HG03460 (cell line): ENCODE data around the gene CERK.
"Not testable (repeated sequence)": the region's sequence is repeated elsewhere in the genome, so short reads cannot be mapped to it uniquely, and the experiment has no call there.

Experiments used
- ATAC-seq: cut with Tn5 transposase; IDR thresholded peaks from one replicate; pipeline ENCODE4 v1.9.1; 2021; ENCODE audit not compliant: unreplicated experiment

CERK gene

DNA sequence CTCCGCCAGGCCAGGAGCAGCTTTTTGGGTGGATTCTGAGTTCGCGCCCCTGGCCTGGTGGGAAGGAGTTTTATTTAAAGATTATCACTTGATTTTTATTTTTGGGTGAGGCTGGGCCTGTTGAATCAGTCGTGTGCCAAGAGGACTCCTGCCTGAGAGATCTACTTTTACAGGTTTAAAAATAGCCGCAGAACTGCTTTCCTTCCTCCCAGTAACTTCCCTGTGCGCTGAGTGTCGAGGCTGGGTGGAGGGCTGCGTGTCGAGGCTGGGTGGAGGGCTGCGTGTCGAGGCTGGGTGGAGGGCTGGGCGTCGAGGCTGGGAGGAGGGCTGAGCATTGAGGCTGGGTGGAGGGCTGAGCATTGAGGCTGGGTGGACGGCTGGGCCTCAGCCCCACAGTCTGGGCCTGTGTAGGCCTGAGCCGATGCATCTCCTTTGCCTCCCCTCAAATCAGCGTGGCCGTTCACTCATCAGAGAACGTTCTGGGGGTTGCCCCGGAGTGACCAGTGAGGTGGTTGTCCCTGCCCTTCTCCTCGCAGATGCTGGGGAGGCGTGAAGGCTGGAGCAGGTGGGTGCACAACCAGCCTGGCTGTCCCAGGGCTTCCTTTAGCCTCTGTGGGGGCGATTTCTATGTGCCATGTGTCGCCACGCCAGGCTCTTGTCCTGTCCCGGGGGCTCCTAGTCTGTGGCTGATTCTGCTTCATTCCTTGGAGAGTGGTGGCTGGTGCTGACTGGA, 87.8 kb downstream of the CERK start:
- no peak for ATAC-seq

DNA sequence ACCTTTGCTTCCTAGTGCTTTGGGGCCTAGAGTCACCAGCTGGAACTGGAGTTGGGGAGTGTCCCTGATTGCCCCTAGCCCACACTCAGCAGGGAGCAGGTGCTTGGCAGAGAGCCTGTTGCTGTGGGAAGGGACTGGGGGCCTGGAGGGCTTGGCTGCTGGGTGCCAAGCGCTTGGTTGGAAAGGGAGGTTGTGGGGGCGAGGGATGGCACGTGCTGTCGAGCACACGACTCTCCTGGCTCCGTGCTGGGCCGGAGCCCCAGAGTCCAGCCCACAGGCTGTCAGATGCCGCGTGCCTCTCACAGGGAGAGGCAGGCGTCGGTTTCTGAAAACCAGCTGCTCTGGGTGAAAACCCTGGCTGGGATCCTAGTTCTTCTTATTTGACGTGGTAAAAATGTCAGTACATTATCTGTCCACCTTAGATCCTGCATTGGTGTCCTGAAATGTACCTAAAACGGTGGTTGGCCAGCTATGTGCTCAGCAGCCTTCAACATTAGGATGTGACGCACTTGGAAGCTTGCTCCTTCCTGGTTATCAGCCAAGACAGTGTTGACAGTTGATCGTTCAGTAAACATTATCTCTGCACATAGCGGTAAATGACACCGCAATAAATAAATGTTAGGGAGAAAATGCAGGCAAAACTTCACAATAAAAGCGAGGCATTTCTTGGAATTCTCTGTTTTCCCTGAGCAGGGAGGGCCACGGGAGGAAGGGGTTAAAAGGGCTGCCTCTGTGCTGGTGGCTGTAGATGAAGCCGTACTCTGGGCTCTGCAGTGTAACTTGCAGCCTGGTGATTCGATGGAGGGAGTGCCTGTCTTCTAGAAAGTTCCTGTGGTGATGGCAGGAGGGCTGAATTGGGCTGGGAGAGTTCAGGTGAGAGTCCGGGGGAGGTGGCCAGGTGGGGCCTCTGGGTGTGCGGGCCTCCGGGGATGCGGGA, 88.6 kb downstream of the CERK start:
- ATAC-seq = no peak

DNA sequence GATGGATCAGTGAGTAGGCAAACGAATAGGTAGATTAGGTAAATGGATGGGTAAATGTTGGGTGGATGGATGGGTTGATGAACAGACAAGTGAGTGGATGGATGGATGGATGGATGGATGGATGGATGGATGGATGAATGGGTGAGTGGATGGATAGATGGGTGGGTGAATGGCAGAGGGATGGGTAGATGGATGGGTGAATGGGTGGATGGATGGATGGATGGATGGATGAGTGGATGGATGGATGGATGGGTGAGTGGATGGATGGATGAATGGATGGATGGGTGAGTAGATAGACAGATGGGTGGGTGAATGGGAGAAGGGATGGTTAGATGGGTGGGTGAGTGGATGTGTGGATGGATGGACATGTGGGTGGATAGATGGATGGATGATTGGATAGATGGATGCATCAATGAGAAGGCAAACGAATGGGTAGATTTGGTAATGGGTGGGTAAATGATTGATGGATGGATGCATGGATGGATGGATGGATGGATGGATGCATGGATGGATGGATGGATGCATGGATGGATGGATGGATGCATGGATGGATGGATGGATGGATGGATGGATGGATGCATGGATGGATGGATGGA, 89.7 kb downstream of the CERK start:
- ATAC-seq = not testable (repeated sequence)

DNA sequence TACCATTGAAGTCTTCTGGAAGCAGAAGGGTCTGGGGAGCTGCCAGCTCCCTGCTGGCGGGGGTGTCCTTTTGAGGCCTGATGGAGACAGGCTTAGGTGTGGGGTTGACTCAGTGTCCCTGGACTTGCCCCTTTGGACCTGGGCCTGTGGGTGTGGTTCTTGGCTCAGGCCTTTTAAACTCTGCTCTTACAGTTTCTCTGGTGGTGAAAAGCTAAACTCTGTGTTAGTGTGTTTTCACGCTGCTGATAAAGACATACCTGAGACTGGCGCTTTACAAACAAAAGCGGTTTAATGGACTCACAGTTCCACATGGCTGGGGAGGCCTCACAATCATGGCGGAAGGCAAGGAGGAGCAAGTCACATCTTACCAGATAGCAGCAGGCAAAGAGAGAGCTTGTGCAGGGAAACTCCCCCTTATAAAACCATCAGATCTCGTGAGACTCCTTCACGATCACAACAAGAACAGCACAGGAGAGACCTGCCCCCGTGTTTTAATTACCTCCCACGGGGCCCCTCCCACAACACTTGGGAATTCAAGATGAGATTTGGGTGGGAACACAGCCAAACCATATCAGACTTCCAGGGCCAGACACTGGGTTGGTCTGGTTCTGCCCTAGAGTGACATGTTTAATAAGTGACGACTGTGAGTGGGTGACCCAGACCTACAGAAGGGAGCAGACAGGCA, 91.4 kb downstream of the CERK start:
- ATAC-seq = no peak

DNA sequence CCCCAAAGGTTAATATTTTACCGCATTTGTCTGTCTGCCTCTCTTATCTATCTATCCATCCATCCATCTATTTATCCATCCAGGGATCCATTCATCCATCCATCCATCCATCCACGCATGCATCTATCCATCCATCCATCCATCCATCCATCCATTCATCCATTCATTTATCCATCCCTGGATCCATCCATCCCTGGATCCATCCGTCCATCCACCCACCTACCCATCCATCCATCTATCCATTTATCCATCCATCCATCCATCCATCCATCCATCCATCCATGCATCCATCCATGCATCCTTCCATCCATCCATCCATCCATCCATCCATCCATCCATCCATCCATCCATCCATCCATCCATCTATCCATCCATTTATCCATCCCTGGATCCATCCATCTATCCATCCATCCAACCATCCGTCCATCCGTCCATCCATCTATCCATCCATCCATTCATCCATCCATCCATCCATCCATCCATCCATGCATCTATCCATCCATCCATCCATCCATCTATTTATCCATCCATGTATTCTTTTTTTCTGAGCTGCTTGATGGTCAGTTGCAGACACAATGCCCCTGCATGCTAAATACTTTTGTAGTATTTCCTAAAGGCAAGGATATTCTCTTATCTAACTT, 95.1 kb downstream of the CERK start:
- not testable (repeated sequence) for ATAC-seq

DNA sequence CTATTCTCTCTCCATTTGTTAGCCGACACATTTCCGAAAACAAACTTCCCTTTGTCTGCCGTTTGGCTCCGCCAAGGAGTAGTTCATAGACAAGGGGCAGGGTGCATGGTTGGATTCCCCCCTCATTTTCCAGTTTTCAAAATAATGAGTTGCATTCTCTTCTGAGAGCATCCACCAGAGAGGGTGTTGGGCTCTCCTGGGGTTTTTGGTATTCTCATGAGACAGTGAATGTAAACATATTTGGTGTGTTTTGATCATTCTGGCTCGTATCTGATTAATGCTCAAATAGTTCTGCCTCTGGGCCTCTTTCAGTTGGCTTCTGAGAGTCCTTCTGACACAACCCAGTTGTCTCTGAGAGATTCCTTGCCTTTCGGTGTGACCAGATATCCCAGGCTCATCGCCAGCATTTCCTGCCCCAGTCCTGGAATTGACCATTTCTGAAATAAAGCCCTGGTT, 96.2 kb downstream of the CERK start:
- no peak for ATAC-seq

DNA sequence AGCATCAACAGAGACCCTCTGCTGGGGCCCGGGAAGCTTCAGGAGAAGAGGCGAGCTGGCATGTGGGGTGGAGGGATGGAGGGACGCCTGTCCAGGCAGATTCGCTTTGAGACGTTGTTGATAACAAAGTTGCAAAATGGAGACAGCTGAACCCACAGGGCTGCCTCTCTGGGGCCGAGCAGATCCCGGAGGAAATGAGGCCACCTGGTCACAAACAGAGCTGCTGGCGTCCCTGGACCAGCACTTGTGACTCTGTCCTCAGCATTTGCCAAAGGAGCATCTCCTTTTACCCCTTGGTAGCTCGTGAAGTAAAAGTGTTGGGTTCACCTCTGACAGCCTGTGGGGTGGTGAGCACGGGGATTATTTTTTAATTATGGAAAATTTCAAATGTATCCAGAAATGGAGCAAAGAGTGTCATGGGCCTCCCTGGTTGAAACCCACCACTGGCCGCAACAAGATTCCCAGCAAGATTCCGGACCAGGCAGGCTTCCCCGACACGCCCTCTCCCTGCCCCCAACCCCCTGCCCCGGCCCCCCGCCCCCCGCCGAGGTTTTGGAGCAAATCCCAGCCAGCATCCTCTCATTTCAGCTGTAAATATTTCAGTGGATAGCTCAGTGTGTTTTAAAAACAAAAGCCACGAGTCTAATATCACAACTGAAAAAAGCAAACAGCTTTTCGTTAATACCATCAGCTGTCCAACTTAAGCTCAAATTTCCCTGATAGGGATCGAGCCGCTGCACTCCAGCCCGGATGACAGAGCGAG, 97.6 kb downstream of the CERK start:
- no peak for ATAC-seq

DNA sequence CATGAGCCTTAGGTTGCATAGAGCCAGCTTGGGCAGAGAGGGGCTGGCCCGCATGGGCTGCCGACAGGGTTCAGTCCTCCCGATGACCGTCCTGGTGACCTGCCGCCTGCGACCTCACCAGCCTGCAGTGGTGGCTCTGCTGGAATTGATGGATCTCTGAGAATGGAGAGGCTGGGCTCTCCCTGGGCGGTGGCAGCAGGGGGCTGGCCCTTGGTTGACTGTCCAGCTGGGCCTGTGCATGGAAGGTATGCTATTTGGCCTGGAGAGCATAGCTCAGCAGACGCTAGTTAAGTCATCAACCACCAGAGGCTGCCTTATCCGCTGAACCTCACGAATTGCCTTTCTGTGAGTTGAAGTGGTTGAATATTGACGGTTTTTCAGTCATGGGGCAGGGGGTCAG, 98.2 kb downstream of the CERK start:
- no peak for ATAC-seq

DNA sequence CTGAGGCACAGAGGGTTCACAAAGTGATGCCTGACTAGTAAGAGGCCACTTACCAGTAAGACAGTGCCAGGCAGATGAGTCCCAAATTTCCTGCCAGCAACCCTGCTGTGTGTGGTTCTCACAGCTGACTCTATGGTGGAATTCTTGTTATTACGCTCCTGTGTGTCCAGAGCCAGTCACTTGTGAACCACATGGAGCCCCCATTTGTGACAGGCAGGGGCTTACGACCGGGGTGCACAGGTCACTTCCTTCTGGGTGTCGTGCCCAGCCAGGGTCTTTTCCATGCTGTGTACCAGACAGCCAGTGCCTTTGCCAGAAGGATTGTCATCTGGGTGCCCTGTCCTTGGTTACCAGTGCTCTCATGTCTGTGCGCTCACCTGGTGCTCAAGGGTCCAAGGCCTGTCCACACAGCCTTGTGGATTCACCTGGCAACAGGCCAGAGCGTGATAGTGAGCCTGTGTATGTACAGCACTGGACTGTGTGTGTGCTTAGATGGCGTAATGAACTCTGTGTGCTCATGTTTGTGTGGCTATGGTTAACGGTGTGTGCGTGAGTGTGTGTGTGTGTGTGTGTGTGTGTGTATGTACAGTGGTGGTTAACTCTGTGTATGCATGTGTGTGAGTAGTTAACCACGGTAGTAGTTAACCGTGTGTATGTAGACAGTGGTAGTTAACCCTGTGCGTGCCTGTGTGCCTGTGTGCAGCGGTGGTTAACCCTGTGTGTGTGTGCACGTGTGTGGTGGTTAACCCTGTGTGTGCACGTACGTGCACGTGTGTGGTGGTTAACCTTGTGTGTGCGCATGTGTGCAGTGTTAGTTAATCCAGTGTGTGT, 99.2 kb downstream of the CERK start:
- ATAC-seq = no peak

DNA sequence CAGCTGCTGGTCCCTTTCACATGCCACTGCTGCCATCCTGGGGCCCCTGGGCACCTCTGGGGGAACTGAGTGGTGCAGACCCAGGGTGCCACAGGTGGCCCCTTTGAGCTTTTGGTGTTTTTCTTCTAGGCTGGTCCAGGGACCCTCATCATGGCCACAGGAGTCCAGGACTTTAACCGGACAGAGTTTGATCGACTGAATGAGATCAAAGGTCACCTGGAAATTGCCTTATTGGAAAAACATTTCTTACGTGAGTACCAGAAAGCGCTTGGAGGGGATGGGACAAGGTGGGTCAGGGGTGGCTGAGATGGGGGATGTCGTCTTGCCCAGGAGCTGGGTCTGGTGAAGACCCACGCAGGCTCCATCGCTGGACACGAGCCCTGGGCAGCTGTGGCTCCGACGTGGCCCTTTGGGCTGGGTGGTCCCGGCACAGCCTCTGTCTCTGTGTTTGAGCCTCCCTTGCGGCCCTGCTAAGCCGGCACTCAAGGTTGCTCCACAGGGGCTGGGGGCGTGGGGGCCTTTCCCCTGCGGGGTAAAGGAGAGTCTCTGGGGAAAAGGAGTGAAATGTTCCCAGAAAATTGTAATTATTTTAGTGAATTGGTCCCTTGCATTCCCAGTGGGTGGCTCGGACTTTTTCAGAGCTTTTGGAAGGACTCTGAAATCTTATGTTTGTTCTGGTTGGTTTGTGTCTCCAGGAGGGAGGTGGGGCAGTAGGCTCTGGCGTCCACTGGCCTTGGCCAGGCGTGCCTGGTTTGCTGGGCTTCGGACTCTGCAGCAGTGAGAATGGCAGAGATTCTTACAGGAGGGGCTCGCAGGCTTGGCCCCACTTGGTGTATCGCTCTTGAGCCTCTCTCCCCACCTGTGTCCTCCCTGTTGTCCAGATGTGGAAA, 100.1 kb downstream of the CERK start:
- ATAC-seq = no peak

DNA sequence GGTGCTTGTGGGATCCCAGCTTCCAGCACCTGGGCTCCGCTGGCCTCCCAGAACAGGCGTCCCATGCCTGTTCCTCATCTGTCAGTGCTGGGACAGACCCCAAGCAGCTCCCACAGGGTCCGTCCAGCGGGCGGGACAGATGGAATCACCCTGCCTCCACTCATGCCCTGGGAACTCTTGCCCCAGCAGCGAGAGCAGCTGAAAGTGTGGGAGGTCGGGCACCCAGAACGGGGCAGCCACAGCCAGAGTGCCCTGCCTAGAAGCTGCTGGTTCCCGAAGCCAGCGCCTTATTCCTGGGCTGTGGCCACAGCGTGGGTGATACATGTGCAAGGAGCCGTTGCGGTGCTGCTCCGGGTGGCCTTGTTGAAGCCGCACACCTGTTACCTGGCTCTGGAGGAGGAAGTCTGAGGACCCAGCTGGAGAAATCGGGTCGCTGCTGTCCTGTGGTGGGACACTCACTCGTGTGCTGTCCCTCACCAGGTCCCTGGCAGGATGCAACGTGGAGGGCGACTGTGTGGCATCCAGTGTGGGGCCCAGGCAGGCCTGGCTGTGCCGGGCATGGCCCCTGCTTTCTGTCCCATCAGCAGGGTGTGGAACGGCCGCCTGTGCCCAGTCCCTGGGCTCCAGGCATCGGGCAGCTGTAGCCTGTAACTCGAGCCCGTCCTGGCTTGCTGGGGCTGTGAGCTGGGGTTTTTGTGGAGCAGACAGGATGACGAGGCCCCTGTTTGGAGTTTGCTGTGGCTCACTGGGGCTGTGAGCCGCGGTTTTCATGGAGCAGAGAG, 101.6 kb downstream of the CERK start:
- ATAC-seq = no peak

DNA sequence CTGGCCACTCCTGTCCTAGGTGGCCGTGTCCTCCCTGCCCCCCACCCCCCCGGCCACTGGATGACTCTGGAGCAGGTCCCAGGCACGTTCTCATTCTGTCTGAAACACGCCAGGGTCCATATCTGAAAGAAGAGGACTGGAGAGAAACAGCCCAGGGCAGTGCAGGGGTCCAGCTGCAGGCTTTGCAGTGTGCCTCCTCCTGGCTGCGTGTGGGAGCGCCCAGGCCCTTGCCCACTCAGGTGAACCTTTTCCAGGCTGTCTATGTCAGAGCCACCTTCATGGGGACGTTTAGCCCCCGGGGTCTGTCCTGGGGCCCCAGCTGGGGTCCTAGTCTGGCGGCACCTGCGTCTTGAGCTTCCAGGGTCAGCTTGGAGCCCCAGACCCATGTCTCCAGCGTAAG, 102.3 kb downstream of the CERK start:
- no peak for ATAC-seq

DNA sequence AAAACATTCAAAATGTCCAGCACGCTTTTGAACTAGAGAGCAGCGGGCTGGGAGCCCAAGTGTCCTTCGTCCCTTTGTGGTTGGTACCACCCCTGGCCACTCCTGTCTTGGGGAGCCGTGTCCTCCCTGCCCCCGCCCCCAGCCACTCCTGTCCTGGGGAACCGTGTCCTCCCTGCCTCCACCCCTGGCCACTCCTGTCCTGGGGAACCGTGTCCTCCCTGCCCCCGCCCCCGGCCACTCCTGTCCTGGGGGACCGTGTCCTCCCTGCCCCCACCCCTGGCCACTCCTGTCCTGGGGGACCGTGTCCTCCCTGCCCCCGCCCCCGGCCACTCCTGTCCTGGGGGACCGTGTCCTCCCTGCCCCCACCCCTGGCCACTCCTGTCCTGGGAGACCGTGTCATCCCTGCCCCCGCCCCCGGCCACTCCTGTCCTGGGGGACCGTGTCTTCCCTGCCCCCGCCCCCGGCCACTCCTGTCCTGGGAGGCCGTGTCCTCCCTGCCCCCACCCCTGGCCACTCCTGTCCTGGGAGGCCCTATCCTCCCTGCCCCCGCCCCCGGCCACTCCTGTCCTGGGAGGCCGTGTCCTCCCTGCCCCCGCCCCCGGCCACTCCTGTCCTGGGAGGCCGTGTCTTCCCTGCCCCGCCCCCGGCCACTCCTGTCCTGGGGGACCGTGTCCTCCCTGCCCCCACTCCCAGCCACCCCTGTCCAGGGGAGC, 102.9 kb downstream of the CERK start:
- not testable (repeated sequence) for ATAC-seq
